Erythroblast (primary cell): ENCODE measurements around the gene FAM163A.

Source experiments
- GATA1 ChIP-seq: IDR thresholded peaks from 2 replicates; pipeline ENCODE4 v1.6.1; 2011; ENCODE audit warnings: low read depth, mild to moderate bottlenecking, control low read depth, low read length, moderate library complexity
- POLR2A ChIP-seq: IDR thresholded peaks from 2 replicates; pipeline ENCODE4 v1.6.1; 2011; ENCODE audit warnings: mild to moderate bottlenecking, low read length

- TF ChIP-seq POLR2A (no peak), GATA1 (no peak)
Measured at GRCh38 chr1:179760521-179760920, 17.4 kb downstream of the FAM163A start.
